Endothelial cell of umbilical vein (primary cell): ENCODE results near the gene GRIN3B.

Source experiments
- EZH2 ChIP-seq: IDR thresholded peaks from 2 replicates; pipeline ENCODE4 v1.6.1; 2012; ENCODE audit warnings: borderline replicate concordance, low read depth, mild to moderate bottlenecking, moderate library complexity, low read length, inconsistent platforms; ENCODE audit not compliant: severe bottlenecking
- FOS ChIP-seq: IDR thresholded peaks from 2 replicates; pipeline ENCODE4 v1.6.1; 2011; ENCODE audit warnings: mild to moderate bottlenecking, low read length, moderate library complexity, borderline replicate concordance; ENCODE audit not compliant: insufficient read depth
- MYC ChIP-seq: IDR thresholded peaks from one replicate; pipeline ENCODE4 v1.6.1; 2011; ENCODE audit warnings: mild to moderate bottlenecking, low read depth, low read length
- POLR2A ChIP-seq: IDR thresholded peaks from 2 replicates; pipeline ENCODE4 v1.6.1; 2012; ENCODE audit warnings: low read depth, mild to moderate bottlenecking, control low read depth, low read length
- TF ChIP-seq, protein P1 (sequence below), 2 donors: IDR thresholded peaks; 1 replicate in 1 of 2; 2 replicates in 1 of 2; pipeline ENCODE4 v1.5.1; 2011; ENCODE audit warnings: low read length in 2 of 2, mild to moderate bottlenecking in 2 of 2, moderate library complexity in 2 of 2, control low read depth in 1 of 2, inconsistent platforms in 1 of 2, low read depth in 1 of 2; ENCODE audit not compliant: insufficient read depth in 1 of 2; ENCODE audit errors: extremely low read depth in 1 of 2
- TF ChIP-seq, protein P2 (sequence below): IDR thresholded peaks from 2 replicates; pipeline ENCODE4 v1.6.1; 2011; ENCODE audit not compliant: insufficient read depth, insufficient read length

DNA sequence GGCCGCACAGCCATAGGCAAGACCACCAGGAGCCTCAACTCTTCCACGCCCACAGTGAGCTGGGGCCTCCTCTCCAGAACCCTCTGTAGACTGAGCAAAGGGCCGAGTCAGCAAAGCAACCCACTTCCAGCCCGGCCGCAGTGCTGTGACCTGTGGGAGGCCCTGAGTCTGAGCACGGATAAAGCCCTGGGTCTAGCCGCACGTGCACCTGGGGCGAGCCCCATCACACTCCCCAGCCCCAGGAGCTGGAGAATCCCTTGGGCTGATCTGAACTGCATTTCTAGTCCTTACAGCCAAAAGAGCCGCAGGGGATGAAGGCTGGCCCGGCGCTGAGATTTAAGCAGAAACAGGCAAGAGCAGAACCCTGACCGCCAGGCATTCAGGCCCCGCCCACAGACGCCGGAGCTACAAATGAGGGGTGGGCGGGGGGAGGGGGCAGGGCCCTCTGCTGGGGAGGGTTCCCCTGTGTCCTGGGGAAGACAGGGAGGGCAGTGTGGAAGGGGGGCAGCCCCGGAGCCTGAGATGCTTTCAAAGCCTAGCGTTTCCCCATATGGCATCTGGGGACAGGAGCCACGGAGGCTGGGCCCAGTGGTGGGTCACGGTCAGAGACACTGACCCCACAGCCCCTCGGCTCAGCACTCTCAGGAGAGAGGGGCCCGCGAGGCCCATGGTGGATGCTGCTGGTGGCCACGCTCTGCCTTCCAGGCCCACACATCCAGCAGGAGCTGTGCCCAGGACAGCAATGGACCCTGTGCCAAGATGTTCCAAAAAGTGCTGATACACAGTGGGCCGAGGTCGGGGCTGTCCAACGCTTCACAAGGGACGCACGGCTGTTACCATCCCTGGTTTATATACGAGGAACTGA lies 15.8 kb downstream of the GRIN3B start:
- TF ChIP-seq, protein P1, sequence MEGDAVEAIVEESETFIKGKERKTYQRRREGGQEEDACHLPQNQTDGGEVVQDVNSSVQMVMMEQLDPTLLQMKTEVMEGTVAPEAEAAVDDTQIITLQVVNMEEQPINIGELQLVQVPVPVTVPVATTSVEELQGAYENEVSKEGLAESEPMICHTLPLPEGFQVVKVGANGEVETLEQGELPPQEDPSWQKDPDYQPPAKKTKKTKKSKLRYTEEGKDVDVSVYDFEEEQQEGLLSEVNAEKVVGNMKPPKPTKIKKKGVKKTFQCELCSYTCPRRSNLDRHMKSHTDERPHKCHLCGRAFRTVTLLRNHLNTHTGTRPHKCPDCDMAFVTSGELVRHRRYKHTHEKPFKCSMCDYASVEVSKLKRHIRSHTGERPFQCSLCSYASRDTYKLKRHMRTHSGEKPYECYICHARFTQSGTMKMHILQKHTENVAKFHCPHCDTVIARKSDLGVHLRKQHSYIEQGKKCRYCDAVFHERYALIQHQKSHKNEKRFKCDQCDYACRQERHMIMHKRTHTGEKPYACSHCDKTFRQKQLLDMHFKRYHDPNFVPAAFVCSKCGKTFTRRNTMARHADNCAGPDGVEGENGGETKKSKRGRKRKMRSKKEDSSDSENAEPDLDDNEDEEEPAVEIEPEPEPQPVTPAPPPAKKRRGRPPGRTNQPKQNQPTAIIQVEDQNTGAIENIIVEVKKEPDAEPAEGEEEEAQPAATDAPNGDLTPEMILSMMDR (IDR thresholded peaks at IDR 0.05; ENCODE audit: extremely low read depth in 1 of 2, insufficient read depth in 1 of 2, low read depth in 1 of 2, low read length in 2 of 2), result no peak
- TF ChIP-seq, protein P2, sequence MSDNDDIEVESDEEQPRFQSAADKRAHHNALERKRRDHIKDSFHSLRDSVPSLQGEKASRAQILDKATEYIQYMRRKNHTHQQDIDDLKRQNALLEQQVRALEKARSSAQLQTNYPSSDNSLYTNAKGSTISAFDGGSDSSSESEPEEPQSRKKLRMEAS, result no peak
- no peak for TF ChIP-seq POLR2A
- TF ChIP-seq EZH2, result no peak
- TF ChIP-seq MYC, result no peak
- TF ChIP-seq FOS, result no peak
